Measurements from ENCODE around the gene CDK9. TPM values are rescaled to one million over a fixed set of nuclear protein-coding genes. Genes with fewer than 3 reads are reported as not detected.

Gene CDK9
- total RNA-seq, 2 donors from 2014 or later = 51.4 to 58.7 TPM

GRCh38 chr9:127816728-127817127, 30.9 kb downstream of the CDK9 start:
- intact Hi-C loops (cut with DNase I) = no loop called here
- Histone ChIP-seq H3K4me3 (no peak overlapping the region), H3K36me3 (replicated peaks in 1 of 2; ENCODE audit: insufficient read depth in 1 of 2, low read depth in 2 of 2) (peaks cover 12 to 18% of the 10 kb centered on the region in 2 donors), H3K4me1 (peaks cover 4% of the 10 kb centered on the region), H3K27ac (no peak overlapping the region), H3K27me3 (no peaks in the 10 kb centered on the region), H3K9me3 (no peaks in the 10 kb centered on the region)
- no peak for TF ChIP-seq CTCF (IDR thresholded peaks at IDR 0.05)
- TF ChIP-seq POLR2A (IDR thresholded peaks at IDR 0.05) = no peak
- ATAC-seq (no peak), DNase-seq (no peak)
- 97% methylated on average over 6 of the region's 8 CpGs; no CpG with 5 or more reads in 1 of the 2 donors for WGBS, 2 donors

GRCh38 chr9:127817881-127818434, 32.1 kb downstream of the CDK9 start:
- DNase-seq (no peak), ATAC-seq (no peak)
- H3K9me3 ChIP-seq = no peaks in the 10 kb centered on the region
- no peak overlapping the region for H3K27ac ChIP-seq
- WGBS, 2 donors = 52 to 87% methylated on average over 2 to 17 of the region's 17 CpGs
- H3K36me3 ChIP-seq (replicated peaks in 1 of 2; ENCODE audit: insufficient read depth in 1 of 2, low read depth in 2 of 2) = peaks cover 7 to 15% of the 10 kb centered on the region in 2 donors
- no peak overlapping the region for H3K4me3 ChIP-seq
- intact Hi-C loops (cut with DNase I) = no loop called here
- no peaks in the 10 kb centered on the region for H3K27me3 ChIP-seq
- TF ChIP-seq CTCF (IDR thresholded peaks at IDR 0.05) = no peak
- no peak for TF ChIP-seq POLR2A (IDR thresholded peaks at IDR 0.05)
- peaks cover 4% of the 10 kb centered on the region for H3K4me1 ChIP-seq

GRCh38 chr9:127818574-127818973, 32.7 kb downstream of the CDK9 start:
- DNase-seq (no peak), ATAC-seq (no peak)
- WGBS, 2 donors = 86 to 91% methylated on average over 7 to 11 of the region's 11 CpGs
- intact Hi-C loops (cut with DNase I) = no loop called here
- no peak for TF ChIP-seq CTCF (IDR thresholded peaks at IDR 0.05)
- TF ChIP-seq POLR2A (IDR thresholded peaks at IDR 0.05) = no peak
- Histone ChIP-seq H3K27ac (no peak overlapping the region), H3K9me3 (no peaks in the 10 kb centered on the region), H3K36me3 (replicated peaks in 1 of 2; ENCODE audit: insufficient read depth in 1 of 2, low read depth in 2 of 2) (peaks cover under 1 to 10% of the 10 kb centered on the region in 2 donors), H3K4me1 (peaks cover 4% of the 10 kb centered on the region), H3K27me3 (no peaks in the 10 kb centered on the region), H3K4me3 (no peak overlapping the region)

DNA sequence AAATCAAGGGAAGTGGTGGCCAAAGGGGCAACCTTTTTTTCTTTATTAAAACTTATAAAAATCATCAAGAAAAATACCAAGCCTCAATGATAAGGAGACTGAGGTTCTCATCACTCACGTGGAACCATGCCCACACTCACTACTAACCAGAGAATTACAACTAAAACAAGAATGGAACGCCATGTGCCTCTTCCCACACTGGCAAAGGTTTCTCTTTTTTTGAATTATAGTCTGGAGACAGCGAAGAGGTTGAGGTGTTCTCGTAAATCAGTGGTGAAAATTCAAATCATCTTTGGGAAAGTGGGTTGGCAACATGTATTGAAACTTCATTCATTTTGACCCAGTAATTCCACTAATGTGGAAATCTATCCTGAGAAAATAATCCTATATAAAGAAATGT, 36.3 kb downstream of the CDK9 start:
- DNase-seq = no peak
- TF ChIP-seq POLR2A (IDR thresholded peaks at IDR 0.05) = no peak
- no peak for TF ChIP-seq CTCF (IDR thresholded peaks at IDR 0.05)
- H3K9me3 ChIP-seq = no peaks in the 10 kb centered on the region
- ATAC-seq = no peak
- WGBS, 2 donors = 65 to 72% methylated on average over 4 of the region's 4 CpGs
- H3K4me3 ChIP-seq = no peak overlapping the region
- H3K4me1 ChIP-seq = no peaks in the 10 kb centered on the region
- intact Hi-C loops (cut with DNase I) = no loop called here
- no peaks in the 10 kb centered on the region for H3K36me3 ChIP-seq (replicated peaks in 1 of 2; ENCODE audit: insufficient read depth in 1 of 2, low read depth in 2 of 2)
- no peaks in the 10 kb centered on the region for H3K27me3 ChIP-seq
- no peak overlapping the region for H3K27ac ChIP-seq

Data from body of pancreas (tissue), 4 donors.